Measurements from ENCODE around the gene ADGRE3.
"Not testable (repeated sequence)": the region's sequence is repeated elsewhere in the genome, so short reads cannot be mapped to it uniquely, and the experiment has no call there.

The ADGRE3 gene

GRCh38 chr19:14670408-14670807 is 4.2 kb downstream of the ADGRE3 start:
- no peak for DNase-seq (ENCODE audit: low read depth, low spot score)

GRCh38 chr19:14669940-14670339 is 4.7 kb downstream of the ADGRE3 start:
- DNase-seq (ENCODE audit: low read depth, low spot score): no peak

- DNase-seq (ENCODE audit: low read depth, low spot score): no peak
Observed at GRCh38 chr19:14661372-14661924, 13.2 kb downstream of the ADGRE3 start.

- DNase-seq (ENCODE audit: low read depth, low spot score): no peak
Observed at GRCh38 chr19:14659874-14660489, 14.7 kb downstream of the ADGRE3 start.

- DNase-seq (ENCODE audit: low read depth, low spot score): no peak
Observed at GRCh38 chr19:14655726-14656125, 18.9 kb downstream of the ADGRE3 start.

- no peak for DNase-seq (ENCODE audit: low read depth, low spot score)
Observed at GRCh38 chr19:14654786-14655560, 19.7 kb downstream of the ADGRE3 start.

GRCh38 chr19:14650161-14650560 is 24.5 kb downstream of the ADGRE3 start:
- no peak for DNase-seq (ENCODE audit: low read depth, low spot score)

- DNase-seq (ENCODE audit: low read depth, low spot score): no peak
Observed at GRCh38 chr19:14649020-14649419, 25.6 kb downstream of the ADGRE3 start.

GRCh38 chr19:14648506-14648905 is 26.1 kb downstream of the ADGRE3 start:
- no peak for DNase-seq (ENCODE audit: low read depth, low spot score)

GRCh38 chr19:14639536-14640277 is 34.9 kb downstream of the ADGRE3 start:
- DNase-seq (ENCODE audit: low read depth, low spot score): no peak

- no peak for DNase-seq (ENCODE audit: low read depth, low spot score)
Observed at GRCh38 chr19:14632286-14632685, 42.4 kb downstream of the ADGRE3 start.

- DNase-seq (ENCODE audit: low read depth, low spot score): no peak
Observed at GRCh38 chr19:14629557-14629956, 45.1 kb downstream of the ADGRE3 start.

GRCh38 chr19:14624491-14624890 is 50.2 kb downstream of the ADGRE3 start:
- DNase-seq (ENCODE audit: low read depth, low spot score): not testable (repeated sequence)

- DNase-seq (ENCODE audit: low read depth, low spot score): no peak
Observed at GRCh38 chr19:14619404-14619803, 55.2 kb downstream of the ADGRE3 start.

- DNase-seq (ENCODE audit: low read depth, low spot score): no peak
Observed at GRCh38 chr19:14616407-14616806, 58.2 kb downstream of the ADGRE3 start.

GRCh38 chr19:14615623-14616022 is 59.0 kb downstream of the ADGRE3 start:
- DNase-seq (ENCODE audit: low read depth, low spot score): no peak

GRCh38 chr19:14614099-14614412 is 60.6 kb downstream of the ADGRE3 start:
- no peak for DNase-seq (ENCODE audit: low read depth, low spot score)

GRCh38 chr19:14613399-14614098 is 61.1 kb downstream of the ADGRE3 start:
- not testable (repeated sequence) for DNase-seq (ENCODE audit: low read depth, low spot score)

GRCh38 chr19:14612657-14613056 is 62.0 kb downstream of the ADGRE3 start:
- no peak for DNase-seq (ENCODE audit: low read depth, low spot score)

GRCh38 chr19:14612242-14612641 is 62.4 kb downstream of the ADGRE3 start:
- not testable (repeated sequence) for DNase-seq (ENCODE audit: low read depth, low spot score)

GRCh38 chr19:14611051-14611450 is 63.6 kb downstream of the ADGRE3 start:
- no peak for DNase-seq (ENCODE audit: low read depth, low spot score)

- no peak for DNase-seq (ENCODE audit: low read depth, low spot score)
Observed at GRCh38 chr19:14606627-14607026, 68.0 kb downstream of the ADGRE3 start.
